ENCODE measurements around the gene SLC38A6. TPM values are rescaled to one million over a fixed set of nuclear protein-coding genes. Genes with fewer than 3 reads are reported as not detected.
A peak's percentile ranks its signal among the peaks of the same experiment; 100 is the strongest.

Gene SLC38A6
- 3.1 TPM for total RNA-seq

GRCh38 chr14:60980811-60981632, at the start of gene SLC38A6, which contains the start of gene TRMT5:
SLC38A6 (plus strand) TSS chr14:60981245; CDS start chr14:60981278, 33 bp downstream.
TRMT5 (minus strand) TSS chr14:60981079; CDS start chr14:60980973, 106 bp downstream.
- peak; percentile 94 for DNase-seq (ENCODE audit: low spot score)
- ATAC-seq = peak; percentile 97

- DNase-seq (ENCODE audit: low spot score) = no peak
- no peak for ATAC-seq
These were observed 47.0 kb upstream of the SLC38A6 start for GRCh38 chr14:60933920-60934655.

- DNase-seq (ENCODE audit: low spot score) (no peak), ATAC-seq (no peak)
These were observed 45.7 kb upstream of the SLC38A6 start for GRCh38 chr14:60935319-60935718.

GRCh38 chr14:60943637-60944032, 37.4 kb upstream of the SLC38A6 start:
- ATAC-seq (no peak), DNase-seq (ENCODE audit: low spot score) (no peak)

- ATAC-seq (no peak), DNase-seq (ENCODE audit: low spot score) (no peak)
These were observed 36.8 kb upstream of the SLC38A6 start for GRCh38 chr14:60944204-60944603.

- ATAC-seq (no peak), DNase-seq (ENCODE audit: low spot score) (no peak)
These were observed 35.1 kb upstream of the SLC38A6 start for GRCh38 chr14:60945984-60946383.

- ATAC-seq (no peak), DNase-seq (ENCODE audit: low spot score) (no peak)
These were observed 34.3 kb upstream of the SLC38A6 start for GRCh38 chr14:60946773-60947172.

- ATAC-seq (no peak), DNase-seq (ENCODE audit: low spot score) (no peak)
These were observed 29.1 kb upstream of the SLC38A6 start for GRCh38 chr14:60951776-60952435.

GRCh38 chr14:60956202-60956601, 24.8 kb upstream of the SLC38A6 start:
- DNase-seq (ENCODE audit: low spot score) (no peak), ATAC-seq (no peak)

GRCh38 chr14:60956632-60957031, 24.4 kb upstream of the SLC38A6 start:
- no peak for DNase-seq (ENCODE audit: low spot score)
- no peak for ATAC-seq

- DNase-seq (ENCODE audit: low spot score) (no peak), ATAC-seq (no peak)
These were observed 22.9 kb upstream of the SLC38A6 start for GRCh38 chr14:60958146-60958545.

GRCh38 chr14:60963761-60964160, 17.3 kb upstream of the SLC38A6 start:
- ATAC-seq (no peak), DNase-seq (ENCODE audit: low spot score) (no peak)

- no peak for ATAC-seq
These were observed 16.1 kb upstream of the SLC38A6 start for GRCh38 chr14:60964904-60965303.

GRCh38 chr14:60965402-60965801, 15.6 kb upstream of the SLC38A6 start:
- ATAC-seq = no peak
- no peak for DNase-seq (ENCODE audit: low spot score)

More at GRCh38 chr14:60964904-60965303, 16.1 kb upstream of the SLC38A6 start:
- DNase-seq (ENCODE audit: low spot score) = no peak

- ATAC-seq (no peak), DNase-seq (ENCODE audit: low spot score) (no peak)
These were observed 12.9 kb upstream of the SLC38A6 start for GRCh38 chr14:60968099-60968498.

- DNase-seq (ENCODE audit: low spot score) (no peak), ATAC-seq (no peak)
These were observed 12.4 kb upstream of the SLC38A6 start for GRCh38 chr14:60968671-60969070.

- DNase-seq (ENCODE audit: low spot score) (no peak), ATAC-seq (no peak)
These were observed 10.9 kb upstream of the SLC38A6 start for GRCh38 chr14:60970146-60970545.

- no peak for DNase-seq (ENCODE audit: low spot score)
These were observed 9.8 kb upstream of the SLC38A6 start for GRCh38 chr14:60971271-60971670.

GRCh38 chr14:60972295-60972694, 8.8 kb upstream of the SLC38A6 start:
- ATAC-seq (no peak), DNase-seq (ENCODE audit: low spot score) (no peak)

More at GRCh38 chr14:60971271-60971670, 9.8 kb upstream of the SLC38A6 start:
- no peak for ATAC-seq

GRCh38 chr14:60973070-60973469, 8.0 kb upstream of the SLC38A6 start:
- ATAC-seq (no peak), DNase-seq (ENCODE audit: low spot score) (no peak)

- no peak for ATAC-seq
- DNase-seq (ENCODE audit: low spot score) = no peak
These were observed 6.9 kb upstream of the SLC38A6 start for GRCh38 chr14:60974090-60974651.
